ENCODE data around the gene KCNN3. TPM values are rescaled to one million over a fixed set of nuclear protein-coding genes. Genes with fewer than 3 reads are reported as not detected.

The KCNN3 gene
- total and polyA plus RNA-seq, 2 of the 13 experiments (the other 11 are each of a cell fraction or from before 2014, with no cell fraction given): not detected

DNA sequence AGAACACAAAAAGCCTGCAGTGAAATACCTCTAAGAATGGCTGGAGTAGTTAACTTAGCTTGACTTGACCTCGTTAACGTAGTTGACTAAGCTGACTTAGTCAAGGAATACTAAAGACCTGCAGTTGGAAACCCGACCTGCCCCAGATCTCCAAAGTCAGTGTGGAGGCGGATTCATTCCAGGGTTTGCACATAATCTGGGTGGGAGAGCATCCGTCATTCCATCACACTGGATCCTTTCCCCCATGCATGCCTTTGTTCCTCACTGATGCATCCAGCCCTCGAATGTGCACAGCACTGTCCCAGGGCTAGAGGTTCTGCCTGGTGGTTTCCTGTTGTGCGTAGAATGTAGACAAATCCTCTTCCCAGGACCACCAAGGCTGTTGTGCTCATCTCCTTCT, 76.4 kb downstream of the KCNN3 start:
- peaks cover 2 to 4% of the 10 kb centered on the region in 2 experiments; a peak in 2 of 5 replicates for H3K27me3 ChIP-seq (ENCODE audit: control insufficient read depth in 1 of 2, insufficient read depth in 2 of 2, low read length in 2 of 2)
- POLR2A ChIA-PET: no interaction called here
- 6% methylated on average over 6 of the region's 7 CpGs for WGBS (ENCODE audit: low lambda C conversion rate)
- no peak overlapping the region for H3K9ac ChIP-seq (ENCODE audit: insufficient read depth, low read depth, low read length)
- no peaks in the 10 kb centered on the region for H3K36me3 ChIP-seq (replicated peaks in 1 of 2; ENCODE audit: control insufficient read depth in 1 of 2, insufficient read depth in 2 of 2, low read length in 2 of 2)
- H3K27ac ChIP-seq (ENCODE audit: extremely low read length, insufficient read depth, low read length): no peak overlapping the region
- H3K4me3 ChIP-seq (replicated peaks in 1 of 3; ENCODE audit: insufficient read depth in 1 of 3, low read depth in 2 of 3, low read length in 3 of 3): no peak overlapping the region
- in situ Hi-C loops (cut with HindIII; ENCODE audit: extremely low pct_ligation_motif_present, low pct_unique_long_range_greater_than_20kb) (no loop called here), intact Hi-C loops (cut with micrococcal nuclease; ENCODE audit: unreplicated experiment) (no loop called here)
- CTCF ChIA-PET (ENCODE audit: low intra/inter-chr PET ratio, low total read pairs): no interaction called here
- H3K9me3 ChIP-seq (ENCODE audit: low read length): no peaks in the 10 kb centered on the region
- H4K20me1 ChIP-seq (ENCODE audit: insufficient read depth, low read length): no peaks in the 10 kb centered on the region
- peaks cover 10% of the 10 kb centered on the region; the same call in 1 of the 2 replicates for H3K4me1 ChIP-seq (ENCODE audit: insufficient read depth, low read length)
- H2AFZ ChIP-seq (ENCODE audit: low read length): no peak overlapping the region
- BruUV-seq (replicated peaks): no TSS peak
- H3K4me2 ChIP-seq (ENCODE audit: low read depth, low read length): no peak overlapping the region
- ATAC-seq (no peak), DNase-seq (ENCODE audit: low spot score) (no peak), FAIRE-seq (no peak)
- no peak for TF ChIP-seq ZNF572 (CRISPR knock-in tag; IDR thresholded peaks at IDR 0.05)
- TF ChIP-seq, protein P1, sequence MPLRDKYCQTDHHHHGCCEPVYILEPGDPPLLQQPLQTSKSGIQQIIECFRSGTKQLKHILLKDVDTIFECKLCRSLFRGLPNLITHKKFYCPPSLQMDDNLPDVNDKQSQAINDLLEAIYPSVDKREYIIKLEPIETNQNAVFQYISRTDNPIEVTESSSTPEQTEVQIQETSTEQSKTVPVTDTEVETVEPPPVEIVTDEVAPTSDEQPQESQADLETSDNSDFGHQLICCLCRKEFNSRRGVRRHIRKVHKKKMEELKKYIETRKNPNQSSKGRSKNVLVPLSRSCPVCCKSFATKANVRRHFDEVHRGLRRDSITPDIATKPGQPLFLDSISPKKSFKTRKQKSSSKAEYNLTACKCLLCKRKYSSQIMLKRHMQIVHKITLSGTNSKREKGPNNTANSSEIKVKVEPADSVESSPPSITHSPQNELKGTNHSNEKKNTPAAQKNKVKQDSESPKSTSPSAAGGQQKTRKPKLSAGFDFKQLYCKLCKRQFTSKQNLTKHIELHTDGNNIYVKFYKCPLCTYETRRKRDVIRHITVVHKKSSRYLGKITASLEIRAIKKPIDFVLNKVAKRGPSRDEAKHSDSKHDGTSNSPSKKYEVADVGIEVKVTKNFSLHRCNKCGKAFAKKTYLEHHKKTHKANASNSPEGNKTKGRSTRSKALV (CRISPR knock-in tag; IDR thresholded peaks at IDR 0.05): no peak
- TF ChIP-seq, protein P2, sequence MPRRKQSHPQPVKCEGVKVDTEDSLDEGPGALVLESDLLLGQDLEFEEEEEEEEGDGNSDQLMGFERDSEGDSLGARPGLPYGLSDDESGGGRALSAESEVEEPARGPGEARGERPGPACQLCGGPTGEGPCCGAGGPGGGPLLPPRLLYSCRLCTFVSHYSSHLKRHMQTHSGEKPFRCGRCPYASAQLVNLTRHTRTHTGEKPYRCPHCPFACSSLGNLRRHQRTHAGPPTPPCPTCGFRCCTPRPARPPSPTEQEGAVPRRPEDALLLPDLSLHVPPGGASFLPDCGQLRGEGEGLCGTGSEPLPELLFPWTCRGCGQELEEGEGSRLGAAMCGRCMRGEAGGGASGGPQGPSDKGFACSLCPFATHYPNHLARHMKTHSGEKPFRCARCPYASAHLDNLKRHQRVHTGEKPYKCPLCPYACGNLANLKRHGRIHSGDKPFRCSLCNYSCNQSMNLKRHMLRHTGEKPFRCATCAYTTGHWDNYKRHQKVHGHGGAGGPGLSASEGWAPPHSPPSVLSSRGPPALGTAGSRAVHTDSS (CRISPR knock-in tag; conservative IDR thresholded peaks at IDR 0.05): no peak
- TF ChIP-seq NFRKB (IDR thresholded peaks at IDR 0.05): no peak
- no peak for TF ChIP-seq NBN (conservative IDR thresholded peaks at IDR 0.05)
- no peaks in the 10 kb centered on the region for H3K79me2 ChIP-seq (ENCODE audit: insufficient read depth, low read length)

DNA sequence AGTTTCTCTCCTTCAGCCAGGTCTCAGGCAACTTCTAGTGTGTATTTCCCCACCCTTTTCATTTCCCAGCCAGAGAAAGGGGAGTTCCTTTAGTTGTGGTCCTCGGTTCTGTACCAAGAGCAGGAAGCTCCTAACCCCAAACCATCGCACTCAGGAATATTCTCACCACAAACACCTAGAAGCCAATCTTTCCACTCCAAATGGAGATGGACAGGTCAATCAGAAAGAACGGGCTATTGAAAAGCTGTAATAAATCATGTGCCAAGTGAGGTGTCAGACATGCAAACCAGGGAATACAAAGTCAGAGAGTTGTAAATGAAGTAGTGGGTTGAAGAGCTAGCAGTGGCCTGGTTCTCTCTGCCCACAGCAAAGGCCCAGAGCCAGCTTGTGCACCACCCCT, 77.2 kb downstream of the KCNN3 start:
- H3K4me2 ChIP-seq (ENCODE audit: low read depth, low read length): no peak overlapping the region
- POLR2A ChIA-PET: no interaction called here
- 29% methylated on average over 3 of the region's 3 CpGs for WGBS (ENCODE audit: low lambda C conversion rate)
- BruUV-seq (replicated peaks): no TSS peak
- no peak for TF ChIP-seq KAT8 (CRISPR knock-in tag; IDR thresholded peaks at IDR 0.05)
- no peak for TF ChIP-seq ZNF3 (CRISPR knock-in tag; IDR thresholded peaks at IDR 0.05)
- no peak for TF ChIP-seq ZNF788 (CRISPR knock-in tag; IDR thresholded peaks at IDR 0.05; ENCODE audit: borderline replicate concordance)
- TF ChIP-seq RXRA (CRISPR knock-in tag; IDR thresholded peaks at IDR 0.05): no peak
- TF ChIP-seq CENPT (CRISPR knock-in tag; IDR thresholded peaks at IDR 0.05; ENCODE audit: low read depth): no peak
- TF ChIP-seq ZBTB21 (CRISPR knock-in tag; IDR thresholded peaks at IDR 0.05): no peak
- TF ChIP-seq ZNF619 (CRISPR knock-in tag; IDR thresholded peaks at IDR 0.05): no peak
- no peak for TF ChIP-seq CREB1 (IDR thresholded peaks at IDR 0.05)
- no peak for TF ChIP-seq CREB1 (CRISPR knock-in tag; IDR thresholded peaks at IDR 0.05)
- no peak for TF ChIP-seq ZFP41 (CRISPR knock-in tag; IDR thresholded peaks at IDR 0.05; ENCODE audit: borderline replicate concordance)
- no peak overlapping the region for H3K4me3 ChIP-seq (replicated peaks in 1 of 3; ENCODE audit: insufficient read depth in 1 of 3, low read depth in 2 of 3, low read length in 3 of 3)
- FAIRE-seq (no peak), DNase-seq (ENCODE audit: low spot score) (no peak), ATAC-seq (no peak)
- no peak overlapping the region for H3K9ac ChIP-seq (ENCODE audit: insufficient read depth, low read depth, low read length)
- H3K27me3 ChIP-seq (ENCODE audit: control insufficient read depth in 1 of 2, insufficient read depth in 2 of 2, low read length in 2 of 2): peaks cover 2 to 4% of the 10 kb centered on the region in 2 experiments; a peak in 3 of 5 replicates
- no peaks in the 10 kb centered on the region for H3K79me2 ChIP-seq (ENCODE audit: insufficient read depth, low read length)
- H3K9me3 ChIP-seq (ENCODE audit: low read length): no peaks in the 10 kb centered on the region
- no peak overlapping the region for H3K27ac ChIP-seq (ENCODE audit: extremely low read length, insufficient read depth, low read length)
- H2AFZ ChIP-seq (ENCODE audit: low read length): no peak overlapping the region
- in situ Hi-C loops (cut with HindIII; ENCODE audit: extremely low pct_ligation_motif_present, low pct_unique_long_range_greater_than_20kb) (no loop called here), intact Hi-C loops (cut with micrococcal nuclease; ENCODE audit: unreplicated experiment) (no loop called here)
- H3K36me3 ChIP-seq (replicated peaks in 1 of 2; ENCODE audit: control insufficient read depth in 1 of 2, insufficient read depth in 2 of 2, low read length in 2 of 2): no peaks in the 10 kb centered on the region
- no peaks in the 10 kb centered on the region for H4K20me1 ChIP-seq (ENCODE audit: insufficient read depth, low read length)
- CTCF ChIA-PET (ENCODE audit: low intra/inter-chr PET ratio, low total read pairs): no interaction called here
- H3K4me1 ChIP-seq (ENCODE audit: insufficient read depth, low read length): peaks cover 10% of the 10 kb centered on the region; the same call in 1 of the 2 replicates

Measured in HepG2 (cell line).